CD14-positive monocyte (primary cell): ENCODE measurements around the gene COL25A1. TPM values are rescaled to one million over a fixed set of nuclear protein-coding genes. Genes with fewer than 3 reads are reported as not detected.

Experiments used
- DNase-seq, 3 donors: peaks; one replicate each; pipeline ENCODE4 v3.0.0-alpha.2; 2011 to 2022
- H2AFZ ChIP-seq: 2 replicates; pipeline ENCODE4 v1.6.0; 2012; ENCODE audit warnings: mild to moderate bottlenecking, low read depth, low read length, inconsistent platforms; ENCODE audit not compliant: insufficient read depth, poor library complexity, severe bottlenecking
- H3K27ac ChIP-seq, 2 donors: 1 replicate in 1 of 2; 2 replicates in 1 of 2; pipeline ENCODE4 v1.5.1; 2012 to 2013; ENCODE audit warnings: low read length in 2 of 2, control low read depth in 1 of 2, inconsistent platforms in 1 of 2, low read depth in 1 of 2, mild to moderate bottlenecking in 1 of 2
- H3K27me3 ChIP-seq, 2 donors: one replicate each; pipeline versions ENCODE4 v1.6.0 to v1.6.1; 2011 to 2013; ENCODE audit warnings: low read length in 2 of 2; ENCODE audit not compliant: control insufficient read depth in 2 of 2, insufficient read depth in 2 of 2
- H3K36me3 ChIP-seq, 2 donors: replicated peaks in 1 of 2; 1 replicate in 1 of 2; 2 replicates in 1 of 2; pipeline versions ENCODE4 v1.5.1 to v1.6.1; 2012 to 2013; ENCODE audit warnings: low read length in 2 of 2, control low read depth in 1 of 2, inconsistent platforms in 1 of 2, mild to moderate bottlenecking in 1 of 2; ENCODE audit not compliant: insufficient read depth in 2 of 2, control insufficient read depth in 1 of 2
- H3K4me1 ChIP-seq, 2 donors: 1 replicate in 1 of 2; 2 replicates in 1 of 2; pipeline versions ENCODE4 v1.5.1 to v1.6.1; 2012 to 2013; ENCODE audit warnings: low read length in 2 of 2, control low read depth in 1 of 2, inconsistent platforms in 1 of 2, mild to moderate bottlenecking in 1 of 2, moderate library complexity in 1 of 2; ENCODE audit not compliant: insufficient read depth in 2 of 2, control insufficient read depth in 1 of 2
- H3K4me2 ChIP-seq: replicated peaks from 2 replicates; pipeline ENCODE3; 2012; ENCODE audit warnings: low read length, moderate library complexity, mild to moderate bottlenecking; ENCODE audit not compliant: poor library complexity, severe bottlenecking; ENCODE audit errors: extremely low read depth
- H3K4me3 ChIP-seq, 3 experiments: fragments of 200-600 bp in 1 of 3; sonication (generic) in 1 of 3; replicated peaks in 1 of 3; 1 replicate in 2 of 3; 2 replicates in 1 of 3; pipeline ENCODE4 v1.5.1; 2011 to 2013; ENCODE audit warnings: low read length in 3 of 3, mild to moderate bottlenecking in 3 of 3, control low read depth in 2 of 3, low read depth in 2 of 3, inconsistent platforms in 1 of 3, moderate library complexity in 1 of 3
- H3K79me2 ChIP-seq: 2 replicates; pipeline ENCODE4 v1.6.0; 2012; ENCODE audit warnings: mild to moderate bottlenecking, control low read depth, inconsistent platforms, low read length, moderate library complexity; ENCODE audit not compliant: insufficient read depth
- H3K9ac ChIP-seq: 2 replicates; pipeline ENCODE4 v1.6.0; 2017; ENCODE audit warnings: low read length, mild to moderate bottlenecking; ENCODE audit not compliant: insufficient read depth, poor library complexity, severe bottlenecking
- H3K9me3 ChIP-seq, 2 donors: replicated peaks in 1 of 2; 1 replicate in 1 of 2; 2 replicates in 1 of 2; pipeline versions ENCODE4 v1.5.1 to v1.6.1; 2012 to 2013; ENCODE audit warnings: low read length in 2 of 2, control low read depth in 1 of 2; ENCODE audit not compliant: control insufficient read depth in 1 of 2, insufficient read depth in 1 of 2
- H4K20me1 ChIP-seq: 2 replicates; pipeline ENCODE4 v1.6.0; 2012; ENCODE audit warnings: mild to moderate bottlenecking, low read length, control low read depth, moderate library complexity; ENCODE audit not compliant: insufficient read depth
- H3K27ac Mint-ChIP-seq, 7 donors: one replicate each; pipeline ENCODE4 v1.8.0; 2020; ENCODE audit warnings: mild to moderate bottlenecking in 7 of 7, mixed read lengths in 7 of 7, moderate library complexity in 6 of 7, inconsistent platforms in 2 of 7
- H3K27me3 Mint-ChIP-seq, 3 donors: one replicate each; pipeline ENCODE4 v1.8.0; 2021 to 2022; ENCODE audit warnings: low read depth in 3 of 3, mild to moderate bottlenecking in 3 of 3, mixed read lengths in 3 of 3, moderate library complexity in 3 of 3, inconsistent platforms in 1 of 3
- H3K36me3 Mint-ChIP-seq, 2 donors: one replicate each; pipeline ENCODE4 v1.8.0; 2020; ENCODE audit warnings: mixed read lengths in 2 of 2, inconsistent platforms in 1 of 2, mild to moderate bottlenecking in 1 of 2
- H3K4me1 Mint-ChIP-seq: one replicate; pipeline ENCODE4 v1.8.0; 2020; ENCODE audit warnings: mild to moderate bottlenecking, mixed read lengths
- H3K4me3 Mint-ChIP-seq, 2 donors: one replicate each; pipeline ENCODE4 v1.8.0; 2020; ENCODE audit warnings: mild to moderate bottlenecking in 2 of 2, mixed read lengths in 2 of 2, moderate library complexity in 1 of 2
- H3K9me3 Mint-ChIP-seq, 7 donors: one replicate each; pipeline ENCODE4 v1.8.0; 2020 to 2022; ENCODE audit warnings: mixed read lengths in 7 of 7, mild to moderate bottlenecking in 6 of 7, moderate library complexity in 6 of 7, inconsistent platforms in 2 of 7
- CTCF ChIP-seq: fragments of 200-600 bp; IDR thresholded peaks from one replicate; pipeline ENCODE4 v1.8.0; 2022; ENCODE audit warnings: antibody characterized with exemption, mild to moderate bottlenecking
- WGBS: methylation state at CpG from one replicate; pipeline ENCODE4 v1.1.5; 2013; ENCODE audit warnings: missing lambda C conversion rate; ENCODE audit not compliant: insufficient coverage; 5-methylcytosine and 5-hydroxymethylcytosine counted together
- intact Hi-C, 2 donors: fragments of 100-400 bp; cut with micrococcal nuclease; formaldehyde crosslinking; loops; one replicate each; pipeline versions ENCODE4 v1.15.0 to v1.15.1; 2023
- polyA plus RNA-seq, 3 donors: library from polyadenylated mRNA; depleted of rRNA in 1 of 3; unstranded in 2 of 3; stranded (reverse) in 1 of 3; fragments of 300-500 nt in 2 of 3; fragments of >200 nt in 1 of 3; fragmentation: Illumina TruSeq in 2 of 3; gene quantifications; 1 replicate in 2 of 3; 2 replicates in 1 of 3; pipeline ENCODE4 v1.2.3, GENCODE V29; 2012 to 2021

COL25A1 gene
- polyA plus RNA-seq, 3 donors: not detected

- H3K36me3 Mint-ChIP-seq: no peaks in the 10 kb centered on the region
- intact Hi-C loops: no loop called here
Measured at GRCh38 chr4:108893468-108893867, 409.0 kb downstream of the COL25A1 start.

GRCh38 chr4:108891896-108892590, 410.4 kb downstream of the COL25A1 start:
- no peak for TF ChIP-seq CTCF
- Histone ChIP-seq H3K4me1 (no peaks in the 10 kb centered on the region), H3K4me3 (no peak overlapping the region), H2AFZ (no peak overlapping the region), H3K36me3 (no peaks in the 10 kb centered on the region), H3K27me3 (no peaks in the 10 kb centered on the region), H4K20me1 (no peaks in the 10 kb centered on the region), H3K9ac (no peak overlapping the region), H3K4me2 (no peak overlapping the region), H3K27ac (no peak overlapping the region), H3K9me3 (no peaks in the 10 kb centered on the region), H3K79me2 (no peaks in the 10 kb centered on the region)
- H3K4me3 Mint-ChIP-seq: no peak overlapping the region
- H3K9me3 Mint-ChIP-seq: no peaks in the 10 kb centered on the region
- no peaks in the 10 kb centered on the region for H3K36me3 Mint-ChIP-seq
- H3K27me3 Mint-ChIP-seq: peaks cover 0 to 2% (median 0%) of the 10 kb centered on the region in 3 donors
- H3K27ac Mint-ChIP-seq: no peak overlapping the region
- intact Hi-C loops: no loop called here
- H3K4me1 Mint-ChIP-seq: no peaks in the 10 kb centered on the region
- DNase-seq: no peak
- whole genome bisulfite sequencing: no CpG with 5 or more reads among the region's 1 CpG

More at GRCh38 chr4:108893468-108893867, 409.0 kb downstream of the COL25A1 start:
- H3K4me3 ChIP-seq: no peak overlapping the region
- no peak overlapping the region for H3K9ac ChIP-seq
- no peaks in the 10 kb centered on the region for H3K79me2 ChIP-seq
- DNase-seq: no peak
- no peaks in the 10 kb centered on the region for H3K4me1 ChIP-seq
- no peak overlapping the region for H3K4me3 Mint-ChIP-seq
- no peaks in the 10 kb centered on the region for H3K9me3 ChIP-seq
- peaks cover 0 to 2% (median 0%) of the 10 kb centered on the region in 3 donors for H3K27me3 Mint-ChIP-seq
- H2AFZ ChIP-seq: no peak overlapping the region
- no peak overlapping the region for H3K27ac ChIP-seq
- no peaks in the 10 kb centered on the region for H3K27me3 ChIP-seq
- H3K27ac Mint-ChIP-seq: no peak overlapping the region
- no peak overlapping the region for H3K4me2 ChIP-seq
- no CpG with 5 or more reads among the region's 3 CpGs for WGBS
- no peaks in the 10 kb centered on the region for H3K36me3 ChIP-seq
- H4K20me1 ChIP-seq: no peaks in the 10 kb centered on the region
- no peaks in the 10 kb centered on the region for H3K4me1 Mint-ChIP-seq
- TF ChIP-seq CTCF: no peak
- H3K9me3 Mint-ChIP-seq: no peaks in the 10 kb centered on the region
